CD4-positive, alpha-beta T cell treated with Interleukin-1 beta for 1 hour (primary cell): Measurements from ENCODE around the gene OR51G2.
"Not testable (repeated sequence)": the region's sequence is repeated elsewhere in the genome, so short reads cannot be mapped to it uniquely, and the experiment has no call there.

Experiments
- DNase-seq, 2 donors: peaks; one replicate each; pipeline ENCODE4 v3.0.0-alpha.2; 2020 to 2022

The OR51G2 gene

GRCh38 chr11:4919250-4919649 is at the start of gene OR51G2:
TSS of gene OR51G2 (minus strand) at chr11:4919350. CDS start at chr11:4915663, 3,687 bp downstream.
- no peak for DNase-seq

- no peak for DNase-seq
Observed at GRCh38 chr11:4962816-4963215, 43.7 kb upstream of the OR51G2 start.

GRCh38 chr11:4960877-4961276 is 41.7 kb upstream of the OR51G2 start:
- no peak for DNase-seq

- no peak for DNase-seq
Observed at GRCh38 chr11:4957396-4957795, 38.2 kb upstream of the OR51G2 start.

GRCh38 chr11:4955613-4956012 is 36.5 kb upstream of the OR51G2 start, which contains the start of gene OR51A2:
TSS of gene OR51A2 (minus strand) at chr11:4955713. CDS start at chr11:4955713, 0 bp downstream.
- DNase-seq, result not testable (repeated sequence)

- no peak for DNase-seq
Observed at GRCh38 chr11:4947505-4947904, 28.4 kb upstream of the OR51G2 start, which contains the start of gene OR51A4. TSS of gene OR51A4 (minus strand) at chr11:4947605. CDS start at chr11:4947100, 505 bp downstream.

GRCh38 chr11:4936745-4937144 is 17.6 kb upstream of the OR51G2 start:
- no peak for DNase-seq

- no peak for DNase-seq
Observed at GRCh38 chr11:4932751-4933150, 13.6 kb upstream of the OR51G2 start.

- DNase-seq, result no peak
Observed at GRCh38 chr11:4926608-4927007, 7.5 kb upstream of the OR51G2 start.

GRCh38 chr11:4924239-4924638 is 5.1 kb upstream of the OR51G2 start, which contains the start of gene OR51G1:
TSS of gene OR51G1 (minus strand) at chr11:4924339. CDS start at chr11:4924339, 0 bp downstream.
- DNase-seq, result no peak

- DNase-seq, result no peak
Observed at GRCh38 chr11:4922304-4922703, 3.2 kb upstream of the OR51G2 start.

- no peak for DNase-seq
Observed at GRCh38 chr11:4921796-4922195, 2.6 kb upstream of the OR51G2 start.

- DNase-seq, result no peak
Observed at GRCh38 chr11:4916581-4916980, 2.6 kb downstream of the OR51G2 start.

GRCh38 chr11:4903484-4903883 is 15.7 kb downstream of the OR51G2 start, which contains the start of gene OR51A7:
TSS of gene OR51A7 (plus strand) at chr11:4903783. CDS start at chr11:4907370, 3,587 bp downstream.
- DNase-seq, result no peak

GRCh38 chr11:4891996-4892640 is 27.0 kb downstream of the OR51G2 start:
- DNase-seq, result no peak

GRCh38 chr11:4890279-4890678 is 28.9 kb downstream of the OR51G2 start:
- DNase-seq, result no peak

GRCh38 chr11:4887591-4887990 is 31.6 kb downstream of the OR51G2 start:
- no peak for DNase-seq

- DNase-seq, result no peak
Observed at GRCh38 chr11:4886186-4886585, 33.0 kb downstream of the OR51G2 start.

GRCh38 chr11:4884361-4884760 is 34.8 kb downstream of the OR51G2 start:
- DNase-seq, result no peak

- no peak for DNase-seq
Observed at GRCh38 chr11:4882543-4882942, 36.6 kb downstream of the OR51G2 start.

GRCh38 chr11:4881860-4882500 is 37.2 kb downstream of the OR51G2 start, which contains the start of gene OR51T1:
TSS of gene OR51T1 (plus strand) at chr11:4881900. CDS start at chr11:4881900, 0 bp downstream.
- DNase-seq, result no peak

GRCh38 chr11:4881188-4881587 is 38.0 kb downstream of the OR51G2 start:
- DNase-seq, result no peak

- no peak for DNase-seq
Observed at GRCh38 chr11:4865855-4866254, 53.3 kb downstream of the OR51G2 start.

- no peak for DNase-seq
Observed at GRCh38 chr11:4863876-4864275, 55.3 kb downstream of the OR51G2 start.
